HG03095 (cell line): ENCODE results near the gene GPAT2.
"Not testable (repeated sequence)": the region's sequence is repeated elsewhere in the genome, so short reads cannot be mapped to it uniquely, and the experiment has no call there.

Source experiments
- ATAC-seq: cut with Tn5 transposase; IDR thresholded peaks from one replicate; pipeline ENCODE4 v1.9.1; 2021; ENCODE audit warnings: moderate library complexity; ENCODE audit not compliant: unreplicated experiment

Gene GPAT2

GRCh38 chr2:96034792-96035191 lies at the start of gene GPAT2:
TSS of gene GPAT2 (minus strand) at chr2:96034916. CDS start at chr2:96032359, 2,557 bp downstream.
- ATAC-seq, result not testable (repeated sequence)

- ATAC-seq, result no peak
Observed at GRCh38 chr2:96083989-96084857, 49.5 kb upstream of the GPAT2 start.

- ATAC-seq, result no peak
Observed at GRCh38 chr2:96083064-96083939, 48.6 kb upstream of the GPAT2 start.

- ATAC-seq, result no peak
Observed at GRCh38 chr2:96082211-96083063, 47.7 kb upstream of the GPAT2 start.

GRCh38 chr2:96081042-96081441 lies 46.3 kb upstream of the GPAT2 start:
- no peak for ATAC-seq

GRCh38 chr2:96075199-96075771 lies 40.6 kb upstream of the GPAT2 start:
- no peak for ATAC-seq

GRCh38 chr2:96074156-96074555 lies 39.4 kb upstream of the GPAT2 start:
- ATAC-seq, result no peak

GRCh38 chr2:96073170-96073775 lies 38.6 kb upstream of the GPAT2 start:
- no peak for ATAC-seq

- no peak for ATAC-seq
Observed at GRCh38 chr2:96072746-96073145, 38.0 kb upstream of the GPAT2 start.

- not testable (repeated sequence) for ATAC-seq
Observed at GRCh38 chr2:96071977-96072491, 37.3 kb upstream of the GPAT2 start.

- ATAC-seq, result not testable (repeated sequence)
Observed at GRCh38 chr2:96071087-96071976, 36.6 kb upstream of the GPAT2 start.

- ATAC-seq, result not testable (repeated sequence)
Observed at GRCh38 chr2:96070351-96070750, 35.6 kb upstream of the GPAT2 start.

GRCh38 chr2:96069878-96070277 lies 35.2 kb upstream of the GPAT2 start:
- ATAC-seq, result not testable (repeated sequence)

GRCh38 chr2:96067902-96068581 lies 33.3 kb upstream of the GPAT2 start:
- not testable (repeated sequence) for ATAC-seq

GRCh38 chr2:96067098-96067660 lies 32.5 kb upstream of the GPAT2 start:
- not testable (repeated sequence) for ATAC-seq

GRCh38 chr2:96066511-96066910 lies 31.8 kb upstream of the GPAT2 start:
- ATAC-seq, result not testable (repeated sequence)

- not testable (repeated sequence) for ATAC-seq
Observed at GRCh38 chr2:96065954-96066353, 31.2 kb upstream of the GPAT2 start.
